GM12878 (cell line): ENCODE data around the gene RBAK. TPM values are rescaled to one million over a fixed set of nuclear protein-coding genes. Genes with fewer than 3 reads are reported as not detected.

Experiments
- ATAC-seq: fragments of 200-7000 bp; cut with Tn5 transposase; 3 replicates; pipeline ENCODE4 v1.9.1; 2020; ENCODE audit warnings: mild to moderate bottlenecking, moderate library complexity
- BruUV-seq: library from RNA; stranded (reverse); fragments of 400-500 nt; replicated peaks from 2 replicates; lab custom pipeline; 2021; lab: Mats Ljungman, UMichigan
- CTCF ChIA-PET: fragments of 300-600 bp; sonication (Branson Sonifier 250); formaldehyde crosslinking; extraction: SDS; loops from one replicate; lab custom pipeline; 2021; ENCODE audit warnings: inconsistent platforms; lab: Yijun Ruan, JAX
- POLR2A ChIA-PET: fragments of 350-600 bp; formaldehyde crosslinking; extraction: SDS; loops from one replicate; lab custom pipeline; 2021; ENCODE audit warnings: inconsistent platforms; lab: Charles Lee
- RAD21 ChIA-PET: fragments of 300-600 bp; sonication (Branson Sonifier 250); formaldehyde crosslinking; loops from one replicate; lab custom pipeline; 2023; ENCODE audit warnings: antibody characterized with exemption; ENCODE audit not compliant: unreplicated experiment; lab: Charles Lee
- SMC1A ChIA-PET: fragments of 300-600 bp; sonication (Branson Sonifier 250); formaldehyde crosslinking; loops from one replicate; lab custom pipeline; 2023; ENCODE audit not compliant: unreplicated experiment, uncharacterized antibody; lab: Charles Lee
- DNase-seq: peaks from one replicate; pipeline ENCODE4 v3.0.0-alpha.2; 2011; ENCODE audit warnings: low read depth, low spot score
- FAIRE-seq: peaks from 3 replicates; lab custom pipeline; 2011; peaks lifted over from hg19 to GRCh38; lab: Jason Lieb, UNC
- H2AFZ ChIP-seq: 2 replicates; pipeline ENCODE4 v1.6.0; 2011; ENCODE audit warnings: low read depth, low read length, control low read depth; ENCODE audit not compliant: control insufficient read depth
- H3K27ac ChIP-seq: 2 replicates; pipeline ENCODE4 v1.5.1; 2011; ENCODE audit warnings: control low read depth; ENCODE audit not compliant: control insufficient read depth, insufficient read depth
- H3K27me3 ChIP-seq, 2 experiments: replicated peaks in 1 of 2; 2 replicates each; pipeline versions ENCODE4 v1.6.0 to v1.6.1; 2011; ENCODE audit warnings: low read length in 1 of 2; ENCODE audit not compliant: control insufficient read depth in 2 of 2, insufficient read depth in 2 of 2
- H3K36me3 ChIP-seq, 2 experiments: 2 replicates each; pipeline ENCODE4 v1.5.1; 2011; ENCODE audit warnings: low read length in 1 of 2; ENCODE audit not compliant: control insufficient read depth in 2 of 2, insufficient read depth in 2 of 2
- H3K4me1 ChIP-seq: 2 replicates; pipeline ENCODE4 v1.6.1; 2011; ENCODE audit warnings: mild to moderate bottlenecking, low read length, moderate library complexity, mixed read lengths; ENCODE audit not compliant: control insufficient read depth, insufficient read depth
- H3K4me2 ChIP-seq: 2 replicates; pipeline ENCODE4 v1.6.0; 2011; ENCODE audit warnings: control low read depth; ENCODE audit not compliant: control insufficient read depth, insufficient read depth
- H3K4me3 ChIP-seq: fragments of 200-600 bp; sonication (generic); 2 replicates; pipeline ENCODE4 v1.5.1; 2016
- H3K79me2 ChIP-seq: 2 replicates; pipeline ENCODE4 v1.6.0; 2011; ENCODE audit warnings: low read length; ENCODE audit not compliant: control insufficient read depth, insufficient read depth
- H3K9ac ChIP-seq: 2 replicates; pipeline ENCODE4 v1.8.0; 2011; ENCODE audit warnings: low read length, control low read depth, mixed read lengths; ENCODE audit not compliant: control insufficient read depth, insufficient read depth
- H3K9me3 ChIP-seq: replicated peaks from 3 replicates; pipeline ENCODE4 v1.5.1; 2011; ENCODE audit warnings: mild to moderate bottlenecking, low read length; ENCODE audit not compliant: control insufficient read depth, insufficient read depth
- H4K20me1 ChIP-seq: 2 replicates; pipeline ENCODE4 v1.6.0; 2011; ENCODE audit not compliant: control insufficient read depth, insufficient read depth
- BCL11A ChIP-seq: IDR thresholded peaks from 2 replicates; pipeline ENCODE4 v1.6.1; 2011; ENCODE audit warnings: low read depth, low read length
- CBX5 ChIP-seq: sonication (generic); IDR thresholded peaks from 2 replicates; pipeline ENCODE4 v1.6.1; 2016; ENCODE audit warnings: low read depth, moderate library complexity, mild to moderate bottlenecking, inconsistent platforms
- CHD2 ChIP-seq: IDR thresholded peaks from 2 replicates; pipeline ENCODE4 v1.6.1; 2011; ENCODE audit warnings: low read depth, low read length, improper control_type of control experiment, borderline replicate concordance
- RAD21 ChIP-seq: IDR thresholded peaks from 2 replicates; pipeline ENCODE4 v1.6.1; 2011; ENCODE audit warnings: mild to moderate bottlenecking, low read depth, low read length, moderate library complexity; ENCODE audit not compliant: insufficient read depth
- SUPT20H ChIP-seq: IDR thresholded peaks from 2 replicates; pipeline ENCODE4 v1.6.1; 2011; ENCODE audit warnings: low read depth, mild to moderate bottlenecking, low read length, moderate library complexity, borderline replicate concordance; ENCODE audit not compliant: control insufficient read depth
- WGBS: methylation state at CpG from one replicate; pipeline ENCODE4 v1.1.6; 2016; ENCODE audit warnings: low lambda C conversion rate; ENCODE audit not compliant: insufficient replicate concordance, insufficient coverage; ENCODE audit errors: missing lambda C conversion rate; 5-methylcytosine and 5-hydroxymethylcytosine counted together
- in situ Hi-C: fragments of 300-500 bp; cut with MboI; formaldehyde crosslinking; loops from 9 replicates; pipeline ENCODE4 v1.14.3; 2018; ENCODE audit warnings: mixed read lengths
- intact Hi-C: fragments of 100-400 bp; cut with micrococcal nuclease; formaldehyde crosslinking; loops from one replicate; pipeline ENCODE4 v1.14.2; 2022; ENCODE audit not compliant: unreplicated experiment
- polyA plus RNA-seq, 11 experiments: library from polyadenylated mRNA; depleted of rRNA in 4 of 11; unstranded in 6 of 11; stranded (reverse) in 5 of 11; fragments of >200 nt; fragmentation: Nextera tagmentation in 4 of 11; fragmentation: Illumina TruSeq in 1 of 11; extraction: Ambion mirVana in 4 of 11; extraction: Trizol in 1 of 11; gene quantifications; 1 replicate in 1 of 11; 2 replicates in 10 of 11; pipeline versions ENCODE4 v1.2.1 to v1.2.3, GENCODE V29; 2011 to 2016; ENCODE audit warnings: inconsistent platforms in 2 of 11, missing spikeins in 2 of 11, low read depth in 1 of 11
- total RNA-seq, 4 experiments: library from RNA; depleted of rRNA in 3 of 4; stranded (reverse); fragments of >200 nt in 3 of 4; fragmentation: Illumina TruSeq in 1 of 4; extraction: Trizol in 1 of 4; gene quantifications; 2 replicates each; pipeline versions ENCODE4 v1.2.1 to v1.2.3, GENCODE V29; 2013 to 2021
- TF ChIP-seq, protein P1 (sequence below): IDR thresholded peaks from 2 replicates; pipeline ENCODE4 v1.6.1; 2011; ENCODE audit warnings: mild to moderate bottlenecking, low read depth, low read length, moderate library complexity; ENCODE audit not compliant: insufficient replicate concordance
- TF ChIP-seq, protein P2 (sequence below): fragments of 450-650 bp; conservative IDR thresholded peaks from 2 replicates; pipeline ENCODE4 v1.6.1; 2017; ENCODE audit warnings: mild to moderate bottlenecking, moderate library complexity
- TF ChIP-seq, protein P3 (sequence below): fragments of 450-650 bp; IDR thresholded peaks from 2 replicates; pipeline ENCODE4 v1.6.1; 2017; ENCODE audit warnings: mild to moderate bottlenecking, low read depth, inconsistent platforms; ENCODE audit not compliant: poor library complexity, severe bottlenecking

RBAK gene
- total and polyA plus RNA-seq, 10 of the 15 experiments (the other 5 are each of a cell fraction or from before 2014, with no cell fraction given) = 1.9 to 10.2 (median 5.9) TPM

DNA sequence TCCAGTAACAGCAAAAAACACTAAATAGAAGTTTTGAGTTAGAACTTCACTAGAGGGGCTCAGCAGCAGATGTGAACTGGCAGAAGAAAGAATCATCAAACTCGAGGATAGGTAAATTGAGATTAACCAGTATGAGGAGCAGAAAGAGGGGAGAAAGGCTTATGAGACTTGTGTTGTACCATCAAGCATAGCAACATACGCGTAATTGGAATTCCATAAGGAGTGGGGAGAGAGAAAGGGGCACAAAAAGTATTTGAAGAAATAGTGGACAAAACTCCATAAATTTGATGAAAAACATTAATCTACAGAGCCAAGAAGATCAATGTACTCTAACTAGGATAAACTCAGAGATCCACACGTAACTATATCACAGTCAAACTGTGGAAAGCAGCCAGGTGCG lies 48.3 kb downstream of the RBAK start (continued):
- TF ChIP-seq SUPT20H (no peak), RAD21 (no peak), BCL11A (no peak)
- TF ChIP-seq, protein P1, sequence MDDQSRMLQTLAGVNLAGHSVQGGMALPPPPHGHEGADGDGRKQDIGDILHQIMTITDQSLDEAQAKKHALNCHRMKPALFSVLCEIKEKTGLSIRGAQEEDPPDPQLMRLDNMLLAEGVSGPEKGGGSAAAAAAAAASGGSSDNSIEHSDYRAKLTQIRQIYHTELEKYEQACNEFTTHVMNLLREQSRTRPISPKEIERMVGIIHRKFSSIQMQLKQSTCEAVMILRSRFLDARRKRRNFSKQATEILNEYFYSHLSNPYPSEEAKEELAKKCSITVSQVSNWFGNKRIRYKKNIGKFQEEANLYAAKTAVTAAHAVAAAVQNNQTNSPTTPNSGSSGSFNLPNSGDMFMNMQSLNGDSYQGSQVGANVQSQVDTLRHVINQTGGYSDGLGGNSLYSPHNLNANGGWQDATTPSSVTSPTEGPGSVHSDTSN = no peak
- TF ChIP-seq, protein P2, sequence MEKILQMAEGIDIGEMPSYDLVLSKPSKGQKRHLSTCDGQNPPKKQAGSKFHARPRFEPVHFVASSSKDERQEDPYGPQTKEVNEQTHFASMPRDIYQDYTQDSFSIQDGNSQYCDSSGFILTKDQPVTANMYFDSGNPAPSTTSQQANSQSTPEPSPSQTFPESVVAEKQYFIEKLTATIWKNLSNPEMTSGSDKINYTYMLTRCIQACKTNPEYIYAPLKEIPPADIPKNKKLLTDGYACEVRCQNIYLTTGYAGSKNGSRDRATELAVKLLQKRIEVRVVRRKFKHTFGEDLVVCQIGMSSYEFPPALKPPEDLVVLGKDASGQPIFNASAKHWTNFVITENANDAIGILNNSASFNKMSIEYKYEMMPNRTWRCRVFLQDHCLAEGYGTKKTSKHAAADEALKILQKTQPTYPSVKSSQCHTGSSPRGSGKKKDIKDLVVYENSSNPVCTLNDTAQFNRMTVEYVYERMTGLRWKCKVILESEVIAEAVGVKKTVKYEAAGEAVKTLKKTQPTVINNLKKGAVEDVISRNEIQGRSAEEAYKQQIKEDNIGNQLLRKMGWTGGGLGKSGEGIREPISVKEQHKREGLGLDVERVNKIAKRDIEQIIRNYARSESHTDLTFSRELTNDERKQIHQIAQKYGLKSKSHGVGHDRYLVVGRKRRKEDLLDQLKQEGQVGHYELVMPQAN = no peak

DNA sequence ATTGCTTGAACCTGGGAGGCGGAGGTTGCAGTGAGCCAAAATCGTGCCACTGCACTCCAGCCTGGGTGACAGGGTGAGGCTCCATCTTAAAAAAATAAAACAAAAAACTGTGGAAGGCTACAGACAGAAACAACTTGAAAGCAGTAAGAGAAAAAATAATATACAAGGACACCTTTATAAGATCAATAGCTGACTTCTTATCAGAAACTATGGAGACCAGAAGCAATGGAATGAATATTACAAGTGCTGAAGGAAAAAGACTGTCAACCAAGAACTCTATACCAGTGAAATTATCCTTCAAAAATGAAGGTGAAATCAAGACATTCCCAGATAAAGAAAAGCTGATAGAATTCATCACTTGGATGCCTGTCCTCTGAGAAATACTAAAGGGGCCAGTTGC lies 49.0 kb downstream of the RBAK start:
- ATAC-seq (no peak), DNase-seq (no peak), FAIRE-seq (no peak)
- intact Hi-C loops (no loop called here), in situ Hi-C loops (loop anchor here (25.0 kb wide), 1 partner anchor 482 kb away; no protein-coding TSS in a partner anchor)
- H3K4me3 ChIP-seq = no peak overlapping the region
- ChIA-PET POLR2A (no interaction called here), RAD21 (no interaction called here), SMC1A (no interaction called here), CTCF (no interaction called here)
- no peak overlapping the region for H2AFZ ChIP-seq
- H3K27ac ChIP-seq = no peak overlapping the region
- no peaks in the 10 kb centered on the region for H4K20me1 ChIP-seq
- H3K27me3 ChIP-seq = no peaks in the 10 kb centered on the region
- no peak overlapping the region for H3K9ac ChIP-seq
- TF ChIP-seq CHD2 (no peak), CBX5 (peak; percentile 91; the same call in 1 of the 2 replicates)
- TF ChIP-seq, protein P3, sequence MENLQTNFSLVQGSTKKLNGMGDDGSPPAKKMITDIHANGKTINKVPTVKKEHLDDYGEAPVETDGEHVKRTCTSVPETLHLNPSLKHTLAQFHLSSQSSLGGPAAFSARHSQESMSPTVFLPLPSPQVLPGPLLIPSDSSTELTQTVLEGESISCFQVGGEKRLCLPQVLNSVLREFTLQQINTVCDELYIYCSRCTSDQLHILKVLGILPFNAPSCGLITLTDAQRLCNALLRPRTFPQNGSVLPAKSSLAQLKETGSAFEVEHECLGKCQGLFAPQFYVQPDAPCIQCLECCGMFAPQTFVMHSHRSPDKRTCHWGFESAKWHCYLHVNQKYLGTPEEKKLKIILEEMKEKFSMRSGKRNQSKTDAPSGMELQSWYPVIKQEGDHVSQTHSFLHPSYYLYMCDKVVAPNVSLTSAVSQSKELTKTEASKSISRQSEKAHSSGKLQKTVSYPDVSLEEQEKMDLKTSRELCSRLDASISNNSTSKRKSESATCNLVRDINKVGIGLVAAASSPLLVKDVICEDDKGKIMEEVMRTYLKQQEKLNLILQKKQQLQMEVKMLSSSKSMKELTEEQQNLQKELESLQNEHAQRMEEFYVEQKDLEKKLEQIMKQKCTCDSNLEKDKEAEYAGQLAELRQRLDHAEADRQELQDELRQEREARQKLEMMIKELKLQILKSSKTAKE = peak; percentile 31
- BruUV-seq = no TSS peak
- 42% methylated on average over 2 of the region's 2 CpGs for WGBS
- no peak overlapping the region for H3K4me2 ChIP-seq
- H3K9me3 ChIP-seq = peaks cover 5% of the 10 kb centered on the region; the same call in 2 of the 3 replicates
- no peaks in the 10 kb centered on the region for H3K4me1 ChIP-seq
- H3K79me2 ChIP-seq = no peaks in the 10 kb centered on the region
- H3K36me3 ChIP-seq = no peaks in the 10 kb centered on the region
